Ovary (tissue), 3 donors: ENCODE results near the gene ANKRD53.

Experiments
- CTCF ChIP-seq, 3 donors: fragments of 450-650 bp in 2 of 3; fragments of 200-600 bp in 1 of 3; IDR thresholded peaks; one replicate each; pipeline versions ENCODE4 v1.5.1 to v1.8.0; 2016 to 2022; ENCODE audit warnings: antibody characterized with exemption in 3 of 3, mild to moderate bottlenecking in 1 of 3
- EP300 ChIP-seq: sonication (generic); formaldehyde crosslinking; IDR thresholded peaks from one replicate; pipeline ENCODE4 v1.6.1; 2017; ENCODE audit warnings: antibody characterized with exemption
- POLR2A ChIP-seq: fragments of 450-650 bp; IDR thresholded peaks from one replicate; pipeline ENCODE4 v1.6.1; 2017; ENCODE audit warnings: antibody characterized with exemption, mild to moderate bottlenecking, moderate library complexity
- donor health status: DM: no; HTN: no; CAD: no.

GRCh38 chr2:70954886-70955285, 23.5 kb upstream of the ANKRD53 start:
- TF ChIP-seq POLR2A (no peak), CTCF (IDR thresholded peaks at IDR 0.05) (no peak), EP300 (no peak)
